ENCODE results near the gene GTPBP3. TPM values are rescaled to one million over a fixed set of nuclear protein-coding genes. Genes with fewer than 3 reads are reported as not detected.

Gene GTPBP3
- total and polyA plus RNA-seq, 9 of the 15 experiments (the other 6 are each of a cell fraction or from before 2014, with no cell fraction given), result 4.9 to 124 (median 22.6) TPM

GRCh38 chr19:17332677-17333581, 4.4 kb upstream of the GTPBP3 start (continued):
- TF ChIP-seq HSF4 (CRISPR knock-in tag; IDR thresholded peaks at IDR 0.05; ENCODE audit: borderline replicate concordance), result no peak
- TF ChIP-seq CTCF (IDR thresholded peaks at IDR 0.05 in 2 of 3, conservative IDR thresholded peaks at IDR 0.05 in 1 of 3; ENCODE audit: insufficient read depth in 2 of 3, low read depth in 1 of 3, low read length in 3 of 3), result 0 out of 6 replicates have a peak, but pooled peaks of 1 of the 3 experiments have one; percentile 1
- TF ChIP-seq ZNF785 (CRISPR knock-in tag; IDR thresholded peaks at IDR 0.05), result no peak
- no peak for TF ChIP-seq HES1 (IDR thresholded peaks at IDR 0.05; ENCODE audit: low read depth)
- TF ChIP-seq MBD2 (IDR thresholded peaks at IDR 0.05; ENCODE audit: borderline replicate concordance, low read depth), result peak; percentile 95
- 0 out of 2 replicates have a peak, but pooled peaks have one; percentile 9 for TF ChIP-seq ZNF263 (CRISPR knock-in tag; IDR thresholded peaks at IDR 0.05; ENCODE audit: borderline replicate concordance)
- TF ChIP-seq TEAD4 (IDR thresholded peaks at IDR 0.05; ENCODE audit: low read length), result 0 out of 2 replicates have a peak, but pooled peaks have one; percentile 11
- no peak for TF ChIP-seq TEAD4 (CRISPR knock-in tag; IDR thresholded peaks at IDR 0.05; ENCODE audit: borderline replicate concordance)
- TF ChIP-seq ELF4 (CRISPR knock-in tag; IDR thresholded peaks at IDR 0.05), result no peak
- TF ChIP-seq TCF7 (IDR thresholded peaks at IDR 0.05; ENCODE audit: borderline replicate concordance), result 0 out of 2 replicates have a peak, but pooled peaks have one; percentile 49
- TF ChIP-seq ZNF316 (IDR thresholded peaks at IDR 0.05), result no peak
- no peak for TF ChIP-seq GABPB2 (CRISPR knock-in tag; conservative IDR thresholded peaks at IDR 0.05)
- no peak for TF ChIP-seq HNRNPK (IDR thresholded peaks at IDR 0.05; ENCODE audit: low read depth, low read length, poor library complexity, severe bottlenecking)
- TF ChIP-seq TCFL5 (CRISPR knock-in tag; conservative IDR thresholded peaks at IDR 0.05), result no peak
- peak in 1 of 2 experiments; percentile 16; a peak in 1 of 4 replicates for TF ChIP-seq MLLT1 (IDR thresholded peaks at IDR 0.05)
- 0 out of 2 replicates have a peak, but pooled peaks have one; percentile 2 for TF ChIP-seq JUN (IDR thresholded peaks at IDR 0.05; ENCODE audit: borderline replicate concordance, low read depth, low read length)
- 0 out of 2 replicates have a peak, but pooled peaks have one; percentile 15 for TF ChIP-seq JUN (CRISPR knock-in tag; IDR thresholded peaks at IDR 0.05; ENCODE audit: borderline replicate concordance)
- no peak for TF ChIP-seq RBM15 (IDR thresholded peaks at IDR 0.05; ENCODE audit: insufficient read depth, low read length)
- peak; percentile 95 for TF ChIP-seq FOS (IDR thresholded peaks at IDR 0.05; ENCODE audit: extremely low read depth, insufficient read length)
- TF ChIP-seq TBL1XR1 (IDR thresholded peaks at IDR 0.05; ENCODE audit: low read length in 2 of 2), result no peak; a peak in 1 of 4 replicates
- no peak for TF ChIP-seq ZNF830 (CRISPR knock-in tag; IDR thresholded peaks at IDR 0.05)
- TF ChIP-seq HCFC1 (IDR thresholded peaks at IDR 0.05; ENCODE audit: low read depth, low read length), result 0 out of 2 replicates have a peak, but pooled peaks have one; percentile 15
- TF ChIP-seq CGGBP1 (CRISPR knock-in tag; IDR thresholded peaks at IDR 0.05), result no peak
- TF ChIP-seq ASH1L (IDR thresholded peaks at IDR 0.05; ENCODE audit: borderline replicate concordance, low read depth, partially characterized antibody), result peak; percentile 95
